NCI-H510A (cell line): ENCODE data around the gene TPK1.

Experiments used
- DNase-seq: peaks from one replicate; lab custom pipeline; 2025; lab: John Stamatoyannopoulos, UW

TPK1 gene

DNA sequence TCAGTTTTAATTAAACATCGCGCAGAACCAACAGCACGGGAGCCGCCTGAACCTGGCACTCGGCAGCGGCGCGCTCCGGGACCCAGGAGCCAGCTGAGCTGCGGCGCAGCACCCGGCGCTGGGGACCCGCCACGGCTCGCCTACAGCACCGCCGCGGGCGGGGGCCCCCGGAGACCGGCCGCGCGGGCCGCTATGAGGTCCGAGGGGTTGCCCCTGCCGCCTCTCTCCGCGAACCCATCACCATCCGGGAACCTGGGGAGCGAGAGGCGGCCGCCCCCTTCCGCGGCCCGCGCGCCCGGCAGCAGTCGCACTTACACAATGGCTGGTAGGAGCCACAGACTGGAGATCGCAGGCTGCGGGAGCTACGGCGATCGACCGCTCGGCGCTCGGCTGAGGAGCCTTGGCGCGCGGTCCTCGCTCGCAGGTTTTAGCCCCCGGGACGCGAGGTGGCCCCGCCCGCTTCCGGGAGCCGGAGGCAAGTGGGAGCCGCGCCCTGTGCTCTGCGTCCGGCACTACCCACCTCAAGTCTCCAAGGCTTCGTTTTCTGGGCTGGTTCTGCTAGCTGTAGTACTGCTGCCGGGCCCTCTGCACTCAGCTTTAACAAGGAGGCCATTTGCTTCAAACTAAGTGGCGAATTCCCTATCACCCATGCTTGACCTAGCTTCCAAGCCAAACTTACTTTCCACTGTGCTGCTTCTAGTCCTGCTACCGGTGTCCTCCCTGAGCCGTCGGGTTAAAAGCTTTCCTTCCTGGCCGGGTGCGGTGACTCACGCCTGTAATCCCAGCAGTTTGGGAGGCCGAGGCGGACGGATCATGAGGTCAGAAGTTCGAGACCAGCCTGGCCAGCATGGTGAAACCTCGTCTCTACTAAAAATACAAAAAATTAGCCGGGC lies at the start of gene TPK1:
TPK1 (minus strand) TSS at position 402 of the 893 bp plus-strand sequence. CDS start 451 bp downstream, outside the sequence.
- DNase-seq: peak; percentile 75

DNA sequence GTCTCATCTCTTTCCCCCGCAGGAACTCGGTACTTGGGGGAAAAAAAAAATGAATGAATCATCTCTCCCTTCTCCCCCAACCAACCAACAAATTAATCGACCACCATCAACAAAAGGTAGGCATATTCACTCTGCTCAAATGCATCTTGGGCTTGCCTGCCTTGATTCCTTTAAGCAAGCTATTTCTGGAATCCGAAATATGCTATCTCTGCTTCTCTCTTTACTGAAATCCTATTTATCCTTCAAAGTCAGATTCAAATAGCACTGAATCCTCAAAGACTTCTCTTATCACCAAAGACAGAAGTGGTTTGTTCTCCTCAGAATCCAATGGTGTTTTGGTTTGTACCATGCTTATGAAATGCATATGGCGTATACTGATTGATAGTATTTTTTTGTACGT lies 49.6 kb upstream of the TPK1 start:
- no peak for DNase-seq

DNA sequence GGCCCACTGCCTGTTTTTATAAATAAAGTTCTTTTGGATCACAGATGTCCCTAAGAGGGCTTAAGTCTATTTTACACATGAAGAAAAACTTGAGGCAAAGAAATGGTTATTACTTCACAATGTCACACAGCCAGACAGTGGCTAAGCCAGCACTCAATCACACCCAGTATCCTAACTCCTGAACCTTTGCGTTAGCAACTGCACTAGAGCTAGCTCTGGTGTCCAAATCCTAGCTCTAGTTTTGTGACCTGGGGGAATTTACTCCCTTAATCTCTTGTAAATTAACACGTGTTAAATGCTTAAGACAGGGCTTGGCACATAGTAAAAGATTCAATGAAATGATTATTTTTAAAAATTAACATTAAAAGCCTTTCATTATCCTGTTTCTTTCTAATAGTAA lies 49.0 kb upstream of the TPK1 start:
- no peak for DNase-seq

DNA sequence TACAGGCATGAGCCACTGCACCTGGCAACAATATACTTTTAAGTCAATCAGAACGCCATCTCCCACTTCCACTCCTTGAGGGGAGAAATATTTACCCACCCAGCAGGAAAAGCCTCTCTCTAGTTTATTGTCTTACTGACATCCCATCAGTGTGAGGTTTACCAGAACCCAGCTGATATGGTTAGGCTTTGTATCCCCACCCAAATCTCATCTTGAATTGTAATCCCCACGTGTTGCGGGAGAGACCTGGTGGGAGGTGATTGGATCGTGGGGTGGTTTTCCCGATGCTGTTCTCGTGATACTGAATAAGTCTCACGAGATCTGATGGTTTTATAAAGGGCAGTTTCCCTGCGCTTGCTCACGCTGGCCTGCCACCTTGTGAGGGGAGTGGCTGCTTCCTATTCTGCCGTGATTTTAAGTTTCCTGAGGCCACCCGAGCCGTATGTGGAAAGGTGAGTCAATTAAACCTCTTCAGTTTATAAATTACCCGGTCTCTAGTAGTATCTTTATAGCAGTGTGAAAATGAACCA lies 37.5 kb upstream of the TPK1 start:
- DNase-seq: no peak

DNA sequence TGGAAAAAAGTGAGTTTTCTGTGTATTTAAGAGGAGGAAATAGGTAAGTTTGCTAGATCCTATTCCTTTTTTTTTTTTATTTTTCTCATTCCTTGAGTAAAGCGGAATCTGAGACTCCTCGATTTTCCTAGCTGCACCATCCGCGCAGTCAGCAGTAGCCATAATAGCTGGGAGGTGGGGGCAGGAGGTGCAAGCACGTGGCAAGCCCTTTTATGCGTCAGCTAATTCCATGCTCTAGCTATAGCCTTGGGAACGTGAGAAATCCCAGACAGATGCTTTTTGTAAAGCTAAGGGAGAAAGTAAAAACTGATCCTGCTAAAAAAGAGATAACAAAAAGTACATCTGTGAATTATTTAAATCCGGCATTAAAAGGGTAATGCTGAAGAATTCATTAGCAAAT lies 33.2 kb upstream of the TPK1 start:
- no peak for DNase-seq

DNA sequence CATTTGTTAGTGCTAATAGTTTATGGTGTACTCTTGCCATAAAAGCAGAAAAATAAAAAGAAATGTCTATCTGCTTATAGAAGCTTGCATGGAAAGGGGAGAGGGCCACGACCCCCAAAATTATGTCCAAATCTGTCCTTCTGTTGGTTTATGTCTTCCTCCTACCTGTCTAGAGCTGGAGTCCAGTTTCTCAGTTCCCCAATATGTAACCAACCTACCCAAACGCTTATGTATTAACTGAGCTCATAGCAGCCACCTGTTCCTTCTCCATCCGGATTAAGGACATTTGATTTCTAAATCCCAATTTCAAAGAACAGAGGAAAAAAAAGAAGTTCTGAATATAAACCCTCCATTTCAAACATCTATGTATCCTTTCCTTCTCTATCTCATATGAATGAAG lies 30.3 kb upstream of the TPK1 start:
- no peak for DNase-seq

DNA sequence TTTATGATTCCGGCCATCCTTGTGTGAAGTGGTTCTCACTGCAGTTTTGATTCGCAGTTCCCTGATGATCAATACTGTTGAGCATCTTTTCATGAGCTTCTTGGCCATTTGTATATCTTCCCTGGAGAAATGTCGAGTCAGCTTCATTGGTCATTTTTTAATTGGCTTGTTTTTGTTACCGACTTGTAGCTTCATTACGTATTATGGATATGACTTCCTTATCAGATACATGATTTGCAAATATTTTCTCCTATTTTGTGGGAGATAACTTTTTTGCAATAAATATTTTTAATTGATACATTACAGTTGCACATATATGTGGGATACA lies 27.4 kb upstream of the TPK1 start:
- no peak for DNase-seq

DNA sequence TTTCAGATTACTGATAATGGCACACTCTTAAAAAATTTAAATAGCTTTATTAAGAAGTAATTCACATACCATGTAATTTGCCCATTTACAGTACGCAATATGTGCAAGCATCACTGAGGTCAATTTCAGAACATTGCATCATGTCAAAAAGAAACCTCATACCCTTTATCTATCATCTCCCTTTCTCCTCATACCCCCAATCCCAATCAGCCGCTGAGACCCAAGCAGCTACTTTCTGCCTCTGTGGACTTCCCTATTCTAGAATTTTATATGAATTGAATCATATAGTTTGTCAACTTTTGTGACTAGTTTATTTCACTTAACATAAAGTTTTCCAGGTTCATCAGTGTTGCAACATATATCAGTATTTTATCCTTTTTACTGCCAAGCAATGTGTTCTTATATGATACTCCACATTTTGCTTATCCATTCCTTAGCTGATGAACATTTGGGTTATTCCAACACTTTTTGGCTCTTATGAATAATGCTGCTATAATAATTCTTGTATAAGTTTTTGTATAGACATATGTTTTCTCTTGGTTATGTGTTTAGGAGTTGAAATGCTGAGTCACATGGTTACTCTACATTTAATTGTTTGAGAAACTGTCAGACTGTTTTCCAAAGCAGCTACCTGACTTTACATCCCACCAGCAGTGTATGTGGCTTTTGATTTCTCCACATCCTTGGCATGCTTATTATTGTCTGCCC lies 26.9 kb upstream of the TPK1 start:
- no peak for DNase-seq

DNA sequence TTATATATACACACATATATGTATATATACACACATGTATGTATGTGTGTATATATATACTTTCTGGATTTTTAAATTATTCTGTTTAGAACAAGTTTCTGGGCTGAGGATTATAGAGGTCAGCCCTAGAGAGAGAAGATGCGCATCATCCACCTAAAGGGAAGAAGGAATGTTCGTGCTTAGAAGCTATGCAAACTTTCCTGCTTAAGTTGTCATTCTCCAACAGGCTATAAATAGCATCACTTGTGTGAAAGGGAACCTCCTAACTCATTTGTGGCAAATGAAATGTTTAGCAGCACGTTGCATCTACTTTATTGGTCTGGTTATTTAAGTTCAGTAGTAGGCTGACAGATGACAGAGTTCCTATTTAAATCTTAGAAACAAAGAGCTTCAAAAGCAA lies 23.9 kb upstream of the TPK1 start:
- DNase-seq: no peak

DNA sequence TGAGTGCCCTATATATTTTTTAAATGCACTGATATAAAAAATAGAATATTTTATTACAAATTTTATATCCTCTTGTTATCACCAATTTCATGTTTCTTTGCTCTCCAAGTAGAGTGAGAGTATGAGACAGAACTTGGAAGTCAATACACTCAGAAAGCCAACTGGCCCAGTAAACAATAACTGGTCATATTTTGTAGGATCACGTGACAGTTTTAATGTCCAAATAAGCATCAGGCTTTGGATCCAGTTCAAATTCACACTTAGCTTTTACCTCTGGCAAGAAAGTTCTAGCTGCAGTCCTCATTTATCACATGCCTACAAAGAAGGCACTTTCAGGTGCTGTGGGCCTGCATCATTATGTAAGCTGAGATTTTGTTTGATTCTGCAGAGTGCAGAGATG lies 21.6 kb upstream of the TPK1 start:
- DNase-seq: no peak

DNA sequence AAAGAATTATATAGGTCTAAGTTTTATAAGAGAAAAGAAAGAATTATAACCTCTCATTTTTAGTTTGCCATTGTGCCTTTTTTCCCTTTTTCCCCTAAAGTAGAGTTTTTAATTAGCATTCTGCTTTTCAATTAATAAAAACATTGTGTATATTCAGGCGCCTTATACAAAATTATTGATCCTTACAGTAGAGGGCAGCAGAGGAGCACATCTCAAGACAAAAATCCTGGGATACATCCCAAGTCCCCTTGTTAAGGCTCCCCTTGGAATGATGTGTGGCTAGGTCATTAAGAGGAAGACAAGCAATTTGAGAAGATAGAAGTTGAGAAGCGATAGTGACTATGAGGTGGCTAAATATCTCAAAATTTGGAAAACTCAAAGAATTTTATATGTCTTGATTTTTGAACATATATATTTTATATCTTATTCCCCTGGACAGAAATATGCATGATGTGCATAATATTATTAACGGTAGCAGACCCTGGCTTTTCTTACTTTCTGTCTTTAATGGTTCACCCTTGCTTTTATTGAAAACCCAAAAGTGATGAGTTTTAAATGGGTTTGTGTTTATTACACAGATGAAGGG lies 19.1 kb upstream of the TPK1 start:
- peak; percentile 5 for DNase-seq

DNA sequence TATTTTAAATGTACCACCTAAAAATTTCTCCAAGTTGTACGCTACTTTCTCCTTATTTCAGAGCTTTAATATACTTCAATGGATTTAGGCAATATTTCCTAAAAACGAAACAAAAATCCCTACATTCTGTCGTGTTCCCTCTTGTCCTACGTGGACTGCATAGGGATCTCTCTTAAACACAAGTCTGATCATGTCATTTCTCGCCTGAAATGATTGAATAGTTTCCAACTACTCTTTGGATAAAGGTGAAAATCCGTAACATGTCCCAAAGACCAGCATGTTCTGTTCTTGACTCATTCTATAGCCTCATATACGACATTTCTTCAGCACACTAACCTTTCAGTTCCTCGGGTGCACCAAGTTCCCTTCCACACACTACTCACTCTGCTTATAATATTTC lies 17.7 kb upstream of the TPK1 start:
- no peak for DNase-seq

DNA sequence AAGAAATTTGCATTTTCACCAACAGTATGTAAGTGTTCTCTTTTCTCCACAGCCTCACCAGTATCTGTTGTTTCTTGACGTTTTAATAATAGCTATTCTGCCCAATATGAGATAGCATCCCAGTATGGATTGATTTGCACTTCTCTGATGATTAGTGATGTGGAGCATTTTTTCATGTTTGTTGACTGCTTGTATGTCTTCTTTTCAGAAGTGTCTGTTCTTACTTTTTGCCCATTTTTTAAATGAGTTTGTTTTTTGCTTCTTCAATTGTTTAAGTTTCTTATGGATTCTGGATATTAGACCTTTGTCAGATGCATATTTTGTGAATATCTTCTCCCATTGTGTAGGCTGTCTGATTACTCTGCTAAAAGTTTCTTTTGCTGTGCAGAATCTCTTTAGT lies 12.2 kb upstream of the TPK1 start:
- DNase-seq: no peak

DNA sequence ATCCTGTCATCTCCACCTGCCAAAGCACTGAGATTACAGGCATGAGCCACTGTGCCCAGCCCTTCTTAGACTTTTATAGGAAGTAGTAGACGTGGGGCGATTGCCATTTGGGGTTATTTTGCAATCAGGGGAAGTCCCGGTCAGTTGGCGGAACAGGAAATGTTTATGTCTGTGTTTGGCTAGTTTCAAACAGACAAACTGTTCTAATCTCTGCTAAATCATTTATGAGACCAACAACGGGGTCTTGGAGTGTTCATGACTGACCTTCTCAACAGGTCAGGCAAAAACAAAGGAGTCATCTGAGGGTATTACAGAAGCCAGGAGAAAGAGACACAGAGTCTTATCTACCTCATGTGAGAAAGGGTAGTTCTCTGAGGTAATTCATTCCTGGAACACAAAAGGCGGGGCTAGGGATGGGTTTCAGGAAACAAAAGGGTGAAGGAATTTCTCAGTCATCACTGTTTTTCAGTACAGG lies 6.6 kb upstream of the TPK1 start:
- no peak for DNase-seq

DNA sequence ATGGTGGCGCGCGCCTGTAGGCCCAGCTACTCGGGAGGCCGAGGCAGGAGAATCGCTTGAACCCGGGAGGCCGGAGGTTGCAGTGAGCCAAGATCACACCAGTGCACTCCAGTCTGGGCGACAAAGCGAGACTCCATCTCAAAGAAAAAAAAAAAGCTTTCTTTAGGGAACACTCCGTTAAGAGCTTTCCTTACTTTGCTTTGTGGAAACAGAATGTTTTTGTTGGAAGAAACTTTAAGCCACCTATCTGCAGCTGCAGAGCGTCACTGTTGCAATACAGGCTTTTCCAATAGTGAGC lies 641 bp upstream of the TPK1 start:
- no peak for DNase-seq

DNA sequence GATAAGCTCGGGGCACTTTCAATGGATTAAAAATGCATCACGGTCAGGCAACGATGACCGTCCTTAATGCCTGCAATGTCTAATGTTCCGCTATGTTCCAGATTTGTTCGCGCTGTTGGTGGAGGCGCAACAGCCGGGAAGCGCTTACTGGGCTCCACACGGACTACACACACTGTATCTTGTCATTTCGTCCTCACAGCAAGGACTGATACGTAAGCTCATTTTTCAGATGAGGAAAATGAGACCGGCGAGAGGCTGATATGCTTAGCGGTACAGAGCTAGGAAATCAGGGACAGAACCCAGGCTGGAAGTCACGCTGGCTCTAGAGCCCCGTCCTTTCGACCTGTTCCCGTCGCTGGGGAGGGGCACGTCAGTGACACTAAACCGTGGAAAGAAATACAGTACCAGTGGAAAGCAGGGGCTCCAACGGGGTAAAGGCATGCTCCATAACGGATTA lies 670 bp downstream of the TPK1 start:
- DNase-seq: peak; percentile 17

DNA sequence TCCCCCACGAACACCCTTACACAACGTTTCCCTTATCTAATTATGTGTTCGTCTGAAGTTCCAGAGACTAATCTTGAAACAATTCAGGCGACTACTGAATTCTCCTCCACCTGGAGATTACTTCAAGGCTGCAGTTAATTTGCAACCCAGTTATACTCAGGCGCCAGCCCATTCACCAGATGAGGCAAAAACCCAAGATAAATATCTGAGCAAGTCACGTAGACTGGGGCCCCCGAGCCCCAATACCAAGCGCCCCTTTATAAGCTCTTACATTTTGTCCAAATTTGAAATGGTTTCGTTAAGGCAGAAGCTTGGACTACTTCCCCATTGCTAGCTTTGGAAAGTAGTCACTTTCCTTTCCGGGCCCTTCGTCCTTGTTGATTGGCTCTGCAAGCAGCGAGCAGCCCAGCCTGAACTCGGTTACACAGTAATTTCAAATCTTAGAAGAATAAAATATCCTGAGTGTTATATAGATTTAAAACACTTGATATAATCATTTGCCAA lies 1.2 kb downstream of the TPK1 start:
- DNase-seq: no peak

DNA sequence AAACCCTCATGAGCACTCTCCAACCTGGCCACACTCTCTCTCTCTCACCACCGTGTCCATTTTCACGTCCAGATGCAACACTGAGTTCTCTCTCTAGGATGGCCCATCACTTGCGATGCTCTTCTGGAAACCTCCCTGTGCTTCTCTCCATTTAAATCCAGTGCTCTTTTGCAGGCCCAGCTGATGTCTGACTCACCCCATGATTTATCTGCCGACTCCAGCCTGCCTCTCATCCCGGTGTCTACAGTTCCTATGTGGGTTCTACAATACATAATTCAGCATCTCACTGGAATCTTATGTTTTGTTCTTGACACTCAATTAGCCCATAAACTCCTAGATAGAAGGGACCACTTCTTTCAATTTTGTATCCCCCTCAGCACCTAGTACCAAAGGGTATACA lies 5.0 kb downstream of the TPK1 start:
- no peak for DNase-seq

DNA sequence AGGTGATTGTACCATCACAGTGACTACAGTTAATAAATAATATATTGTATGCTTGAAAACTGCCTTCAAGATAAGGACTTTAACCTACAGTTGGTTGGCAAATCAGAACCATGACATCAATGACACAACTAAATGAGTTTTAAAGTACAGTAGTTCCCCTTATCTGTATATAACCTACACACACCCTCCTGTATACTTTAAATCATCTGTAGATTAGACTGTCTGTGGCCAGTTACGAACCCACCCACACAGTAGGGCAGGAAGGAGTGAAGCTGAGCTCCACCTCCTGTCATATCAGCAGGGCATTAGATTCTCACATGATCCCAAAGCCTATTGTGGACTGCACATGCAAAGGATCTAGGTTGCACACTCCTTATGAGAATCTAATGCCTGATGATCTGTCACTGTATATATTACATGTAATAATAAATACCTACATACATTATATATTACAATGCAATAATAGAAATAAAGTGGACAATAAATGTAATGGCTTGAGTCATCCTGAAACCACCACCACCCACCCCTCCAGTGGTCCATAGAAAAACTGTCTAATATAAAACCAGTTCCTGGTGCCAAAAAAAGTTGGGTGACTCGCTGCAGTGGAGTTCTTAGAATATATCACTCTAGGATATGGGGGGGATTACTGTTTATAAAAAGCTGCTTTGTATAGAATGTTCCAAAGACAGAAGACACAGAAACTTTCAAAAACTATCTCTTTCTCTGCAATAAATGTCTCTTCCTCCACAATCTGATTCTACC lies 5.6 kb downstream of the TPK1 start:
- DNase-seq: no peak

DNA sequence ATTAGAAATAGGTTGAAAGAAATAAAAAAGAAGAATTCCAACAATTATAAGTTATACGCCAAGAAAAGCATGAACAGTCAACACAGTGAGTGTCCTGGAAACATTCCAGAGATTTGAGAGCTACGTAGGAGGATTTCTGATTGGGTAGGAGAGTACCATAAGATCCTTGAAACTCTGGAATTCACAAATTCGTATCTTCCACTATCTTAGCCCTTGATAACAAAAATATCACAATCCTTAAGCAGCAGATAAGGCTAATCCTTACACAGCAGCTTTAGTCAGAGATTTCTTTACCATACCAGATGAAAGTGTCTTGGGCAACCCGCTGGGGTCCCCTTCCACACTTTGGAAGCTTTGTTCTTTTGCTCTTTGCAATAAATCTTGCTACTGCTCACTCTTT lies 8.2 kb downstream of the TPK1 start:
- no peak for DNase-seq

DNA sequence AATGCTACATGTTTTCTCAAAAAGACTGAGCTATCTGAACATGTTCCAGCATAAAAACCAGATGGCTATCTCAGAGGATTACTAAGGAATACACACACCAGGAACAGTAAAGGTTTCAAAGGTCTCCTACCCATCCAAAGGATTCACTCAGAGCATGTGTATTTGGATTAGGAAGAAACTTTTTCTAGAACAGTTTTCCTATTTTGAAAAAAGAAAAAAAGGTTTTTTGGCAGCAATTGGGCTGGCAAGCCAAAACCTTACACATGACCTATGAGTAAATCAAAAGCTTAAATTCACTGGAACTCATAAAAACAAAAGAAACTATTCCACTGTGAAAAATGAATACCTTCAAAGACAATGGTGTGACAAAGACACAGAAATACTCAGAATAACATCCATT lies 9.6 kb downstream of the TPK1 start:
- no peak for DNase-seq

DNA sequence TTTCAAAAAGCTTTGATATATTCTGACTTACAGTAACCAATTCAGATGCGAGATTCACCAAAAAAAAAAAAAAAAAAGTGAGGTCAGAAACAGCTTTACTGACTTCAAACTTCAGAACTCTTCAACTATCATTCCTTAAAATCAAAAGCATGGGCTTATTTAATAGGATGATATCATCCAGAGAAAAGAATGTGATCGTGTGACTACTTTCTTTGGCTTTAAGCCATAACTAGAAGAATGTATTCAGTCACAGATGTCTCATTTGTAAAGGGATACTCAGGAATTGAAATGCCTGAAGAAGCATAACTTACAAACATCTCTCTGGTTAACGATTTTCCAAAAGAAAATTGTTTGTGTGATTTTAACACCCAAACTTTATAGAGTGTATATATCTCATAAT lies 11.5 kb downstream of the TPK1 start:
- DNase-seq: no peak
